PC-3 (cell line): ENCODE measurements around the gene ARL8A. TPM values are rescaled to one million over a fixed set of nuclear protein-coding genes. Genes with fewer than 3 reads are reported as not detected.

Experiments
- ATAC-seq: fragments of 200-7000 bp; cut with Tn5 transposase; 2 replicates; pipeline ENCODE4 v1.9.1; 2020; ENCODE audit warnings: mild to moderate bottlenecking, moderate library complexity
- BruUV-seq: library from RNA; stranded (reverse); fragments of 400-500 nt; replicated peaks from 2 replicates; lab custom pipeline; 2021; lab: Mats Ljungman, UMichigan
- CTCF ChIA-PET: fragments of 300-600 bp; sonication (Branson Sonifier 250); formaldehyde crosslinking; loops from one replicate; lab custom pipeline; 2022; ENCODE audit warnings: antibody characterized with exemption; lab: Charles Lee
- POLR2A ChIA-PET: fragments of 300-600 bp; sonication (Branson Sonifier 250); formaldehyde crosslinking; loops from one replicate; lab custom pipeline; 2022; ENCODE audit warnings: antibody characterized with exemption; ENCODE audit not compliant: unreplicated experiment; lab: Charles Lee
- DNase-seq: peaks from one replicate; pipeline ENCODE4 v3.0.0-alpha.2; 2015
- H2AFZ ChIP-seq: fragments of 300-600 bp; sonication (generic); 2 replicates; pipeline ENCODE4 v1.6.0; 2016; ENCODE audit warnings: antibody characterized with exemption, low read length
- H3F3A ChIP-seq: fragments of 300-600 bp; sonication (generic); one replicate; pipeline ENCODE4 v1.6.0; 2017; ENCODE audit warnings: antibody characterized with exemption, low read length, control low read depth, mild to moderate bottlenecking; ENCODE audit not compliant: unreplicated experiment
- H3K27ac ChIP-seq: fragments of 300-600 bp; sonication (generic); 2 replicates; pipeline ENCODE4 v1.5.1; 2016; ENCODE audit warnings: mild to moderate bottlenecking, low read length
- H3K27me3 ChIP-seq: fragments of 300-600 bp; sonication (generic); 2 replicates; pipeline ENCODE4 v1.6.1; 2016; ENCODE audit warnings: low read length, mixed read lengths
- H3K36me3 ChIP-seq: fragments of 300-600 bp; sonication (generic); 2 replicates; pipeline ENCODE4 v1.6.1; 2016; ENCODE audit warnings: low read depth, mixed run types, low read length, mixed read lengths
- H3K4me1 ChIP-seq: fragments of 300-600 bp; sonication (generic); 2 replicates; pipeline ENCODE4 v1.5.1; 2016; ENCODE audit warnings: low read length; ENCODE audit not compliant: insufficient read depth
- H3K4me2 ChIP-seq: fragments of 300-600 bp; sonication (generic); 2 replicates; pipeline ENCODE4 v1.6.0; 2016; ENCODE audit warnings: low read length
- H3K4me3 ChIP-seq: fragments of 300-600 bp; sonication (generic); 2 replicates; pipeline ENCODE4 v1.5.1; 2016; ENCODE audit warnings: mild to moderate bottlenecking, low read length, mixed read lengths
- H3K79me2 ChIP-seq: fragments of 300-600 bp; sonication (generic); 2 replicates; pipeline ENCODE4 v1.6.1; 2017; ENCODE audit warnings: low read length, mixed read lengths
- H3K9ac ChIP-seq: fragments of 300-600 bp; sonication (generic); 2 replicates; pipeline ENCODE4 v1.6.0; 2016; ENCODE audit warnings: mild to moderate bottlenecking, low read length
- H3K9me2 ChIP-seq: fragments of 300-600 bp; sonication (generic); replicated peaks from 2 replicates; pipeline ENCODE4 v1.6.1; 2016; ENCODE audit warnings: mixed run types, low read length, mixed read lengths
- H3K9me3 ChIP-seq: fragments of 300-600 bp; sonication (generic); 2 replicates; pipeline ENCODE4 v1.6.1; 2016; ENCODE audit warnings: low read length, mixed read lengths
- H4K20me1 ChIP-seq: fragments of 300-600 bp; sonication (generic); 2 replicates; pipeline ENCODE4 v1.6.1; 2016; ENCODE audit warnings: low read length, mixed read lengths
- CTCF ChIP-seq: fragments of 300-600 bp; sonication (generic); conservative IDR thresholded peaks from 2 replicates; pipeline ENCODE4 v1.5.1; 2017; ENCODE audit warnings: antibody characterized with exemption, low read depth, mild to moderate bottlenecking, low read length
- EZH2 ChIP-seq: fragments of 300-600 bp; sonication (generic); IDR thresholded peaks from one replicate; pipeline ENCODE4 v1.6.1; 2017; ENCODE audit warnings: antibody characterized with exemption, mild to moderate bottlenecking, low read length; ENCODE audit not compliant: unreplicated experiment
- EZH2phosphoT487 ChIP-seq: fragments of 300-600 bp; sonication (generic); IDR thresholded peaks from 2 replicates; pipeline ENCODE4 v1.6.1; 2018; ENCODE audit warnings: mild to moderate bottlenecking, antibody characterized with exemption, low read length, borderline replicate concordance
- intact Hi-C: fragments of 100-400 bp; cut with micrococcal nuclease; formaldehyde crosslinking; loops from 2 replicates; pipeline ENCODE4 v1.9.0; 2023
- total RNA-seq: library from RNA; depleted of rRNA; stranded (reverse); fragments of >200 nt; gene quantifications from 2 replicates; pipeline ENCODE4 v1.2.3, GENCODE V29; 2014

ARL8A gene
- total RNA-seq, 1 experiment from 2014 or later, result 20.4 TPM

GRCh38 chr1:202127836-202128622 is 16.5 kb downstream of the ARL8A start:
- H3K36me3 ChIP-seq, result no peaks in the 10 kb centered on the region
- no peaks in the 10 kb centered on the region for H3F3A ChIP-seq
- ATAC-seq (no peak), DNase-seq (no peak)
- ChIA-PET POLR2A (no interaction called here), CTCF (no interaction called here)
- BruUV-seq, result no TSS peak
- no peak overlapping the region for H3K9ac ChIP-seq
- TF ChIP-seq EZH2phosphoT487 (no peak), EZH2 (no peak)
- no peaks in the 10 kb centered on the region for H3K9me2 ChIP-seq
- H3K4me1 ChIP-seq, result no peaks in the 10 kb centered on the region
- no peaks in the 10 kb centered on the region for H3K79me2 ChIP-seq
- H3K4me3 ChIP-seq, result no peak overlapping the region
- no peak overlapping the region for H3K4me2 ChIP-seq
- no peak overlapping the region for H2AFZ ChIP-seq
- no peaks in the 10 kb centered on the region for H4K20me1 ChIP-seq
- no peaks in the 10 kb centered on the region for H3K27me3 ChIP-seq
- intact Hi-C loops, result no loop called here
- H3K9me3 ChIP-seq, result no peaks in the 10 kb centered on the region
- no peak overlapping the region for H3K27ac ChIP-seq

GRCh38 chr1:202127061-202127460 is 17.5 kb downstream of the ARL8A start:
- Histone ChIP-seq H3K27me3 (no peaks in the 10 kb centered on the region), H3K4me1 (no peaks in the 10 kb centered on the region), H3K9me3 (no peaks in the 10 kb centered on the region), H3K27ac (no peak overlapping the region), H3K9me2 (no peaks in the 10 kb centered on the region), H3K79me2 (no peaks in the 10 kb centered on the region), H3K36me3 (no peaks in the 10 kb centered on the region), H2AFZ (no peak overlapping the region), H3K4me2 (no peak overlapping the region), H3F3A (no peaks in the 10 kb centered on the region), H4K20me1 (no peaks in the 10 kb centered on the region), H3K9ac (no peak overlapping the region), H3K4me3 (no peak overlapping the region)
- TF ChIP-seq EZH2phosphoT487, result no peak
- no peak for TF ChIP-seq EZH2
- no peak for TF ChIP-seq CTCF
- CTCF ChIA-PET, result no interaction called here
- POLR2A ChIA-PET, result no interaction called here
- intact Hi-C loops, result no loop called here
- ATAC-seq (no peak), DNase-seq (no peak)
- BruUV-seq, result no TSS peak

GRCh38 chr1:202126426-202126825 is 18.1 kb downstream of the ARL8A start:
- no TSS peak for BruUV-seq
- Histone ChIP-seq H3K4me3 (no peak overlapping the region), H3K4me1 (no peaks in the 10 kb centered on the region), H2AFZ (no peak overlapping the region), H3K79me2 (no peaks in the 10 kb centered on the region), H3K9ac (no peak overlapping the region), H3K9me3 (no peaks in the 10 kb centered on the region), H3F3A (no peaks in the 10 kb centered on the region), H3K4me2 (no peak overlapping the region), H3K27ac (no peak overlapping the region), H4K20me1 (no peaks in the 10 kb centered on the region), H3K27me3 (no peaks in the 10 kb centered on the region), H3K36me3 (no peaks in the 10 kb centered on the region), H3K9me2 (no peaks in the 10 kb centered on the region)
- DNase-seq (no peak), ATAC-seq (no peak)
- TF ChIP-seq CTCF, result no peak
- TF ChIP-seq EZH2, result no peak
- no peak for TF ChIP-seq EZH2phosphoT487
- ChIA-PET CTCF (no interaction called here), POLR2A (no interaction called here)
- intact Hi-C loops, result no loop called here
